ENCODE data around the gene ATP8B3.

Gene ATP8B3

DNA sequence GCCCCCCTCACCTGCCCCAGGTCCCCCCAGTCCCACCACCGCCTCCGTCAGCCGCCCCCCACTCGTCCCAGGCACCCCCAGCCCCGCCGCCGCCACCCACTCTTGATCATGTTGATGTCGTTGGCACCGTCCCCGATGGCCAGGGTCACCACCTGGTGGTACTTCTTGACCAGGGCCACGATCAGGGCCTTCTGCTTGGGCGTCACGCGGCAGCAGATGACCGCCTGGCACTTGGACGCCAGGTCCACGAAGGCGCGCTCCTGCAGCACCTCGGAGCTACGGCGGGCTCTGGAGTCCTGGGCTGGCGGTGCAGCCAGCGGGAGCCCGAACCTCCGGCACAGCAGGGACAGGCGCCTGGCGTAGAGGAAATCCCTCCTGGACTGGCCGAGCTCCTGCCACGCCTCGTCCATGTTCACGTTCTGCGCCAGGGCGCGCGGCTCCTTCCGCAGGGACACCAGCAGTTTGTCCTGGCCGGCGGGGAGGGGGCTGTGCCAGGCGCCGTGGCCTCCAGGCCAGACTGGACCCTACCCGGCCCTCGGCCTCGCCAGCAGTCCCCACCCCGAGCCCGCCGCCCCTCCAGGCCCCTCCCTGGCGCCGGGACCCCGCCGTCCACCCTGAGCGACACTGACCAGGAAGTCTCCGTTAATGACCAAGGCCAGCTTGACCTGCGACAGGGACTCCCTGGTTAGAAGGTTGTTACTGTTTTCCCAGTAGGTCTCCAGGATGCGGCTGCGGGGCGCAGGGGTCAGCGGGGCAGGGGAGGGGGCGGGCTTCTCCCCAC lies 22.6 kb downstream of the ATP8B3 start:
- TF ChIP-seq JUND (IDR thresholded peaks at IDR 0.05; ENCODE audit: low read depth) = no peak
- DNase-seq (ENCODE audit: low read depth in 1 of 2, low spot score in 1 of 2) = no peak
- in situ Hi-C loops (cut with HindIII; ENCODE audit: low pct_unique_long_range_greater_than_20kb, low sequenced_read_pairs) = no loop called here

DNA sequence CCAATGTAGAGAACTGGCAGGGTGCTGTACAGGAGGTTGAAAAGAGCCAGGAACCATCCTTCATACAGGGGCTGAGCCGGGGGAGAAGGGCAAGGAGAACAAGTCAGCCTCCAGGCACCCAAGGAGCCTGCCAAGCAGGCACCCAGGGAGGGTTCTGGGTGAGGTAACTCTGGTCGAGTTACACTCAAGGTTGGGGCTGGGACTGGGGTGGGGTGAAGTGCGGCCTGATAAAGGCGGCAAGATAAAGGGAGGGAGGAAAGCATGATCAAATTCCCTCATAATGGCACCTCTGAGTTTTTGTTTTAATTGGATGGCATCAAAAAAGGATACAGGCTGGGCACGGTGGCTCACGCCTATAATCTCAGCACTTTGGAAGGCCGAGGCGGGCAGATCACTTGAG lies 25.0 kb downstream of the ATP8B3 start:
- in situ Hi-C loops (cut with HindIII; ENCODE audit: low pct_unique_long_range_greater_than_20kb, low sequenced_read_pairs) = no loop called here
- no peak for TF ChIP-seq JUND (IDR thresholded peaks at IDR 0.05; ENCODE audit: low read depth)

DNA sequence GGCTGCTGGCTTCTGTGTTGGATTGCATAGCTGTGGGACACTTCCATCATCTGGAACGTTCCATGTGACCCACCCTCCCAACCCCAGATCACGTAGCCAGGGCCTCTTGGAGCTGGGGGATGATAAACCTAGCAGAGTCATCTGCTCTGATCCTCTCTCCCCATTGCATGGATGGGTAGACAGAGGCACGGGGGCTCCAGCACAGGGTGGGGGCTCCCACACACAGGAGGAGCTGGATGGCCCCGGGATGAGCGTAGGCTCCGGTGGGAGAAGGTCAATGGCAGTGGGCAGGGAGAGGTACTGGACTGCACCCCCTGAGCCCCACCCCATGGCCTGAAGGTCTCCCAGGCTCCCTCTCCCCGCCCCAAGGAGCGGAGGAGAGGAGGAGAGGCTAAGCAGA lies 25.4 kb downstream of the ATP8B3 start:
- TF ChIP-seq JUND (IDR thresholded peaks at IDR 0.05; ENCODE audit: low read depth) = no peak
- no peak for DNase-seq (ENCODE audit: low read depth in 1 of 2, low spot score in 1 of 2)
- in situ Hi-C loops (cut with HindIII; ENCODE audit: low pct_unique_long_range_greater_than_20kb, low sequenced_read_pairs) = no loop called here

More for the DNA sequence above, 25.0 kb downstream of the ATP8B3 start:
- DNase-seq (ENCODE audit: low read depth in 1 of 2, low spot score in 1 of 2) = no peak

DNA sequence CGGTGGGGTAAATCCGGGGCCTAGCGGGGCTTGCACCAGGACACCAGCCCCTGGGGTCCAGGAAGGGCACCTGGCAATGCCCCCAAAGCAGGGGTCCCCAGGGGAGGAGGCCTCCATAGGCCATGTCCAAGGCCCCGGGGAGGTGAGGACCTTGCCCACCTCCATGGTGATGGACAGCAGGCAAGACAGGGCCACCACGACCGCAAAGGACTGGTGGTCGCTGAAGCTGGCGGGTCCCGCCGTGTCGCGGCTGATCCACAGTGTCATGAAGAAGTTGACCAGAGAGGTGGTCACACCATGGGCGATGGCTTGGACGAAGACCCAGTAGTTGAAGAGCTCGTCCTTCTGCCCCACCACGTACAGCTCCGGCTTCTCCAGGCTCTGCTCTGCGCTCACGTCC lies 26.8 kb downstream of the ATP8B3 start:
- in situ Hi-C loops (cut with HindIII; ENCODE audit: low pct_unique_long_range_greater_than_20kb, low sequenced_read_pairs) = no loop called here
- no peak for DNase-seq (ENCODE audit: low read depth in 1 of 2, low spot score in 1 of 2)
- no peak for TF ChIP-seq JUND (IDR thresholded peaks at IDR 0.05; ENCODE audit: low read depth)

DNA sequence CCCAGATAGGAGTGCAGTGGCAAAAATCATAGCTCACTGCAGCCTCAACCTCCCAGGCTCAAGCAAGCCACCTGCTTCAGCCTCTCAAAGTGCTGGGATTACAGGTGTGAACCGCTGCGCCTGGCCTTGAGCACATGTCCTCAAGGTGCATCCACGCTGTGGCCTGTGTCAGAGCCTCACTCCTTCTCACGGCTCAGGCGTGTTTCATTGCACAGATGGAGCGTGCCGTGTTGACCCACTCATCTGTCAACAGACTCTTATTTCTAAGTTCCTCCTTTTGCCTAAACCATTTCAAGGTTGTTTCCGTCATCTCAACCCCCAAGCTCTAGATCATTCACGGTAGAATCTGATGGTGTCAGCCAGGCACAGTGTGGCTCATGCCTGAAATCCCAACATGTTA lies 28.2 kb downstream of the ATP8B3 start:
- DNase-seq (ENCODE audit: low read depth in 1 of 2, low spot score in 1 of 2) = no peak
- in situ Hi-C loops (cut with HindIII; ENCODE audit: low pct_unique_long_range_greater_than_20kb, low sequenced_read_pairs) = no loop called here
- TF ChIP-seq JUND (IDR thresholded peaks at IDR 0.05; ENCODE audit: low read depth) = no peak

DNA sequence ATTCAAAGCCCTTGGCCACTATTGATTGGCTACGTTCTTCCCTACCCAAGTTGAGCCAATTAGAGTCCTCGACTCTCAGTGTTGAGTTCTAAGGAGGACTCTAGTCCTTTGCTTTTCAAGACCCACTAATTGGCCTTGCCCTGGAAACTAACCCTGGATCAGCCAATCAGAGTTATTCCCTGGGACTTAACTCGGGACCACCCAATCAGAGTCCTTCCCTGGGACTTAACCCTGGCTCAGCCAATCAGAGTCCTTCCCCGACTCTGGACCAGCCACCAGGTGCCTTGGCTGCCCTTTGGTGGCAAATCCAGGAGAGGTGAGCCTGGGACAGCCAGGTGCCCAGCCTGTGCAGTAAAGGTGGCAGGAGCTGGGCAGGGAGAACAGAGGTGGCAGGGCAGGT lies 28.7 kb downstream of the ATP8B3 start:
- no peak for TF ChIP-seq JUND (IDR thresholded peaks at IDR 0.05; ENCODE audit: low read depth)
- in situ Hi-C loops (cut with HindIII; ENCODE audit: low pct_unique_long_range_greater_than_20kb, low sequenced_read_pairs) = no loop called here

DNA sequence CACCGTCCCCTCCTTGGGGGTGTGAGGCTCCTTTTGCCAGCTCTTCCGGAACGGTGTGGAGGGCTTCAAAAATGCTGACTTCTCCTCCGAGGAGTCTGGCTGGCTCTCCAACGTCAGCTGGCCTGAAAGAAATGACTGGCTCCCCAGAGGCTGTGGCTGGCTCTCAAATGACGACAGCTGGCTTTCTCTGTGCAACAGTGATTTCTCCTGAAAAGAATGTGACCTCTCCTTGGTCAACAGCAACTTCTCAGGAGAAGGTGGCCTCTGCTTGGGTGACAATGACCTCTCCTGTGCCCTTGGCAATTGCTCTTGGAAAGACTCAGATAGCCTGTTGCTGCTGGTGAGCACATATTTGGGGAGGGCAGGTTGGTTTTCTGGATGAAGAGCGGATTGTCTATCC lies 29.6 kb downstream of the ATP8B3 start:
- no peak for DNase-seq (ENCODE audit: low read depth in 1 of 2, low spot score in 1 of 2)
- in situ Hi-C loops (cut with HindIII; ENCODE audit: low pct_unique_long_range_greater_than_20kb, low sequenced_read_pairs) = no loop called here
- no peak for TF ChIP-seq JUND (IDR thresholded peaks at IDR 0.05; ENCODE audit: low read depth)

More for the DNA sequence above, 28.7 kb downstream of the ATP8B3 start:
- DNase-seq (ENCODE audit: low read depth in 1 of 2, low spot score in 1 of 2) = no peak

DNA sequence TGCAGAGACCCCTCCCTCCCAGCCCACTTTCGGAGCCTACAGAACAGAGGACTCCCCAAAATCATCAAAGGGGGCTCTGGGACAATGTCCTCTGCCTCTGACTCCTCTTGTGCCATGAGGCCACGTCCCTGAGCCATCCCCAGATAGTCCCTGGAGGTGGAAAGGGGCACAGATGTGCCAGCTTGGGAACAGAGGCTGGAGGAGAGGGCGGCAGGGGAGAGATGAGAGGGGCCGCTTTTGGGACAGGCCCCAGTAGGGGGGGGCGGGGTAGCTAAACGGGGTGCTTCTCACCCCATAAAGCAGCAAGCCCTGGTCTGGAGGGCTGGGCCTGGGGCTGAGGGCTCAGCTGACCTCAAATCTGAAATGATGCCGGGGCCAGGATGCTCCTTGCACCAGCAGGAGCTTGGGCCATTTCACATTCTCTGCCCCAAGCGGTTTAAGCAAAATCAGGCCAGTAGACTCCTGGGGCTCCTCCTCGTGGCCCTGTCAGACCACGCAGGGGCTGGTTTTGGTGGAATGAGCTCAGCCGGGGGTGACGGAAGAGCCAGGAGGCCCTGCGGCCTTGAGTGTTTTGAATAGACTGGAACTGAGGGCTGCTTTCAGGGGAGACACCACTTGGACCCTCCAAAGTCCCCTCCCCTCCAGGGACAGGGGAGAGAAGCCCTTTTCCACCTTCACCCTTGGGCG lies 31.7 kb downstream of the ATP8B3 start:
- in situ Hi-C loops (cut with HindIII; ENCODE audit: low pct_unique_long_range_greater_than_20kb, low sequenced_read_pairs) = no loop called here
- no peak for TF ChIP-seq JUND (IDR thresholded peaks at IDR 0.05; ENCODE audit: low read depth)
- peak in 1 of 2 experiments; percentile 47 for DNase-seq (ENCODE audit: low read depth in 1 of 2, low spot score in 1 of 2)

DNA sequence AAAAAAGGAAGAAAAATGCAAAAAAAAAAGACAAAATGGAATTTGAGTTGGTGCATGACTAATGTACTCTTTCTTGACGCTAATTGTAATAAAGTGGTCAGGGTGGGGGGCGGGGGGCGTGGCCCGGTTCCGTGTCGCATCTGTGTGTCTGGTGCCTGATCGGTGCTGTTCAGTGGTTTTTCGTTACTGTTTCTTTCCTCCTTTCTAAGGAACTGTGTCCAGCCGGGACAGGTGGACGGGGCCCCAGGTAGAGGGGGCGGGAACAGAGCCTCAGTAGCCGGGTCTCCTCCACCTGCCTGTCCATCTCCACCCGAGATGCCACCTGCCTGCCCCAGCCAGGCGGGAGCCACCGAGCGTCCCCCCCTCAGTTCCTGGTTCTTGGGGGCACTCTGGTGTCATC lies 32.5 kb downstream of the ATP8B3 start:
- DNase-seq (ENCODE audit: low read depth in 1 of 2, low spot score in 1 of 2) = no peak
- in situ Hi-C loops (cut with HindIII; ENCODE audit: low pct_unique_long_range_greater_than_20kb, low sequenced_read_pairs) = no loop called here
- TF ChIP-seq JUND (IDR thresholded peaks at IDR 0.05; ENCODE audit: low read depth) = no peak

DNA sequence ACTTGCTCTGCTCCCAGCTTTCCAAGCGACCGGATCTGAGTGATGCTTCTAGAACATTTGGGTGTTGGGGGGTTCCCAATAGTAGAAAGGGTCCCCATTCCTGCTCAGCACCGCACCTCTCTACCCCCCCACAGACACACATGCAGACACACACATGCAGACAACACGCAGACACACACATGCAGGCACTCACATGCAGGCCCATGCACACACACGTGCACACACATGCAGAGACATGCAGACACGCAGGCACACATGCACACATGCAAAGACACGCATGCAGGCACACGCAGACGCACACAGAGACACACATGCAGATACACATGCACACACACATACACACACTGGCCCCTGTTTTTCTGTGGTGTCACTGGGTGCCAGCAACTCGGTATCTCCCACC lies 34.9 kb downstream of the ATP8B3 start:
- DNase-seq (ENCODE audit: low read depth in 1 of 2, low spot score in 1 of 2) = no peak
- in situ Hi-C loops (cut with HindIII; ENCODE audit: low pct_unique_long_range_greater_than_20kb, low sequenced_read_pairs) = no loop called here
- TF ChIP-seq JUND (IDR thresholded peaks at IDR 0.05; ENCODE audit: low read depth) = no peak

DNA sequence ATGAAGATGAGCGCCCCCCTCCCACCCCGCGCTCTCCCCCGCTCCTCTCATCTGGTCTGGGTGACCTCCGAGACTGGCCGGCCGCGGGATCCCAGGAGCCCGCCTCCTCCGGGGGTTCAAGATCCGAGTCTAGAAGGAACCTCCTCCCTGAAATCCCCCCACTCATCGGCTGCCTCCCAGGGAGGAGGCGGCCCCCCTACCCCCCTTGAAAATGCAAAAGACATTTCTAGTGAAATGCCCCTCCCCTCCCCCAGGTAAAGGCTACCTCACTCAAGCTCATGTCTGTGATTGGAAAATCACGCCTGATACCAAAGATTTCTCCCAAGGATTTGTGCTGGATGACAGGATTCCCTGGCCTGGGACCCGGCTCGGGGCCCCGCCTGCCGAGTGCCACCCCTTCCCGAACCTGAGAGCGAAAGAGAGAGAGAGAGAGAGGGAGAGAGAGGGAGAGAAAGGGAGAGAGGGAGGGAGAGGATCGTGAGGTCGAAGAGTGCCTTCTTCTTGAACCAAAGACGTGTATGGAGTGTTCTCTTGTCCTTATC lies 35.4 kb downstream of the ATP8B3 start:
- TF ChIP-seq JUND (IDR thresholded peaks at IDR 0.05; ENCODE audit: low read depth) = no peak
- no peak for DNase-seq (ENCODE audit: low read depth in 1 of 2, low spot score in 1 of 2)
- in situ Hi-C loops (cut with HindIII; ENCODE audit: low pct_unique_long_range_greater_than_20kb, low sequenced_read_pairs) = no loop called here

DNA sequence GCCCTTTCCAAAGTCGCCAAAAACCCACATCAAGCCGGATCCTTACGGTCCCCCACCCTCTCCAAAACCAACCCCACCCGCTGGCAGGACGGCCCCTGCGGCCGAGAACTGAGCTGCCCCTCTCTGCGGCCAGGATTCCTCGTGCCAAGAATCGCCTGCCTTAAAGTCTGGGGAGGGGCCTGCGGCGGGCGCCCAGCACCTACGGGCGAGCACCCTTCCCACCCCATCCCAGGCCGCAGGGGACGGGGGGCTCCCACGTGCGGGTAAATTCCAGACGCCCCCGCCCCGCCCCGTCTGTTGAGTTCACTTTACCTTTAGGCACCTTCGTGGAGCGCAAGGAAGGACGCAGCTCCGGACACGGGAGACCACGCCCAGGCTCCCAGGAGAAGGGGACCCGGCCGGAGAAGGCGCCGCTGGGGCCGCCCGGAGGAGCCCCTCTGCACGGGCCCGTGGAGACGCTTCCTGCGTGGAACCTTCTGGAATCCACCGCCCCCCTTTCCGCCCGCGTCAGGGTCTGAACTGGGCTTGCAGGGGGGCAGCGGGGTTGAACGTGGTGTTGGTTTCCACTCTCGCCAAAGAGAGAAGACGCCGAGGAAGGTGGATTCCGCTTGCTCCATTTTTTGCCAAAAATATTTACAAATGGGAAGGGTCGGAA lies 36.0 kb downstream of the ATP8B3 start:
- DNase-seq (ENCODE audit: low read depth in 1 of 2, low spot score in 1 of 2) = no peak
- in situ Hi-C loops (cut with HindIII; ENCODE audit: low pct_unique_long_range_greater_than_20kb, low sequenced_read_pairs) = no loop called here
- TF ChIP-seq JUND (IDR thresholded peaks at IDR 0.05; ENCODE audit: low read depth) = no peak

Measured in T47D (cell line).